Thymus (tissue), 11 donors: ENCODE data around the gene MAP3K7CL. TPM values are rescaled to one million over a fixed set of nuclear protein-coding genes. Genes with fewer than 3 reads are reported as not detected.

Experiments used
- DNase-seq, 9 donors: peaks; one replicate each; pipeline ENCODE4 v3.0.0-alpha.2; 2013; ENCODE audit warnings: low spot score in 9 of 9, low read depth in 6 of 9, missing footprints in 1 of 9
- H3K27ac ChIP-seq, 2 donors: one replicate each; pipeline ENCODE4 v1.5.1; 2013; ENCODE audit warnings: control low read depth in 1 of 2, low read depth in 1 of 2, low read length in 1 of 2, mild to moderate bottlenecking in 1 of 2, moderate library complexity in 1 of 2
- H3K27me3 ChIP-seq, 2 donors: one replicate each; pipeline ENCODE4 v1.5.1; 2013; ENCODE audit warnings: low read length in 1 of 2; ENCODE audit not compliant: control insufficient read depth in 2 of 2, insufficient read depth in 1 of 2
- H3K36me3 ChIP-seq, 2 donors: one replicate each; pipeline ENCODE4 v1.5.1; 2013; ENCODE audit warnings: low read length in 1 of 2, mild to moderate bottlenecking in 1 of 2, moderate library complexity in 1 of 2; ENCODE audit not compliant: control insufficient read depth in 2 of 2, insufficient read depth in 2 of 2
- H3K4me1 ChIP-seq, 2 donors: one replicate each; pipeline ENCODE4 v1.5.1; 2013; ENCODE audit warnings: low read length in 2 of 2; ENCODE audit not compliant: control insufficient read depth in 2 of 2, insufficient read depth in 2 of 2
- H3K4me3 ChIP-seq, 2 donors: one replicate each; pipeline ENCODE4 v1.5.1; 2013; ENCODE audit warnings: low read length in 2 of 2, control low read depth in 1 of 2, mild to moderate bottlenecking in 1 of 2
- H3K9me3 ChIP-seq, 2 donors: one replicate each; pipeline ENCODE4 v1.5.1; 2013; ENCODE audit warnings: low read length in 1 of 2, mild to moderate bottlenecking in 1 of 2; ENCODE audit not compliant: control insufficient read depth in 2 of 2, insufficient read depth in 1 of 2
- WGBS: extraction: QIAGEN DNeasy Blood & Tissue Kit; methylation state at CpG from one replicate; pipeline ENCODE4 v1.1.7; 2013; 5-methylcytosine and 5-hydroxymethylcytosine counted together
- polyA plus RNA-seq: library from polyadenylated mRNA; stranded (reverse); fragments of 200-250 nt; gene quantifications from one replicate; pipeline ENCODE4 v1.2.3, GENCODE V29; 2013
- total RNA-seq: library from RNA; stranded (reverse); fragments of 120-200 nt; gene quantifications from one replicate; pipeline ENCODE4 v1.2.4, GENCODE V29; 2013
- donor health status: healthy.

MAP3K7CL gene
- total and polyA plus RNA-seq, 2 donors: 1.7 to 14.2 TPM

GRCh38 chr21:29125191-29125590 lies 5.3 kb upstream of the MAP3K7CL start:
- no peaks in the 10 kb centered on the region for H3K27me3 ChIP-seq
- WGBS: 93% methylated on average over 1 of the region's 1 CpG

GRCh38 chr21:29125979-29126378 lies 4.5 kb upstream of the MAP3K7CL start:
- Histone ChIP-seq H3K27me3 (no peaks in the 10 kb centered on the region), H3K4me3 (no peak overlapping the region), H3K36me3 (no peaks in the 10 kb centered on the region), H3K9me3 (no peaks in the 10 kb centered on the region), H3K4me1 (no peaks in the 10 kb centered on the region), H3K27ac (no peak overlapping the region)
- DNase-seq: no peak
- 96% methylated on average over 3 of the region's 3 CpGs for WGBS

More at GRCh38 chr21:29125191-29125590, 5.3 kb upstream of the MAP3K7CL start:
- Histone ChIP-seq H3K9me3 (no peaks in the 10 kb centered on the region), H3K27ac (no peak overlapping the region), H3K4me1 (no peaks in the 10 kb centered on the region), H3K4me3 (no peak overlapping the region), H3K36me3 (no peaks in the 10 kb centered on the region)
- DNase-seq: no peak

GRCh38 chr21:29133241-29133640 lies 2.8 kb downstream of the MAP3K7CL start:
- DNase-seq: no peak
- no peak overlapping the region for H3K4me3 ChIP-seq
- WGBS: 97% methylated on average over 7 of the region's 7 CpGs
- H3K36me3 ChIP-seq: no peaks in the 10 kb centered on the region
- H3K9me3 ChIP-seq: no peaks in the 10 kb centered on the region
- no peaks in the 10 kb centered on the region for H3K27me3 ChIP-seq
- H3K4me1 ChIP-seq: no peaks in the 10 kb centered on the region
- H3K27ac ChIP-seq: no peak overlapping the region

- no peaks in the 10 kb centered on the region for H3K27me3 ChIP-seq
- H3K27ac ChIP-seq: no peak overlapping the region
- WGBS: 97% methylated on average over 5 of the region's 5 CpGs
- H3K4me3 ChIP-seq: no peak overlapping the region
- no peaks in the 10 kb centered on the region for H3K4me1 ChIP-seq
- H3K36me3 ChIP-seq: no peaks in the 10 kb centered on the region
- no peaks in the 10 kb centered on the region for H3K9me3 ChIP-seq
- no peak for DNase-seq
Measured at GRCh38 chr21:29133796-29134195, 3.4 kb downstream of the MAP3K7CL start.

- DNase-seq: no peak
- H3K27ac ChIP-seq: no peak overlapping the region
- no peak overlapping the region for H3K4me3 ChIP-seq
- no peaks in the 10 kb centered on the region for H3K4me1 ChIP-seq
- H3K9me3 ChIP-seq: no peaks in the 10 kb centered on the region
- H3K36me3 ChIP-seq: no peaks in the 10 kb centered on the region
- H3K27me3 ChIP-seq: no peaks in the 10 kb centered on the region
Measured at GRCh38 chr21:29135481-29135880, 5.0 kb downstream of the MAP3K7CL start.

- Histone ChIP-seq H3K4me3 (no peak overlapping the region), H3K27me3 (no peaks in the 10 kb centered on the region), H3K9me3 (no peaks in the 10 kb centered on the region), H3K4me1 (no peaks in the 10 kb centered on the region), H3K36me3 (no peaks in the 10 kb centered on the region), H3K27ac (no peak overlapping the region)
- 94% methylated on average over 1 of the region's 1 CpG for WGBS
- no peak for DNase-seq
Measured at GRCh38 chr21:29136033-29136432, 5.6 kb downstream of the MAP3K7CL start.

- Histone ChIP-seq H3K4me3 (no peak overlapping the region), H3K4me1 (peaks cover 3 to 26% of the 10 kb centered on the region in 2 donors), H3K27ac (peak overlapping the region; percentile 38 to 69), H3K9me3 (no peaks in the 10 kb centered on the region), H3K27me3 (no peaks in the 10 kb centered on the region), H3K36me3 (no peaks in the 10 kb centered on the region)
- WGBS: 82% methylated on average over 2 of the region's 2 CpGs
- DNase-seq: no peak
Measured at GRCh38 chr21:29144736-29145353, 14.4 kb downstream of the MAP3K7CL start.

- 34% methylated on average over 5 of the region's 5 CpGs for WGBS
- Histone ChIP-seq H3K36me3 (no peaks in the 10 kb centered on the region), H3K27ac (peak overlapping the region; percentile 69 to 75), H3K9me3 (no peaks in the 10 kb centered on the region), H3K4me3 (no peak overlapping the region), H3K4me1 (peaks cover 3 to 26% of the 10 kb centered on the region in 2 donors), H3K27me3 (no peaks in the 10 kb centered on the region)
- DNase-seq: no peak
Measured at GRCh38 chr21:29145354-29145782, 14.9 kb downstream of the MAP3K7CL start.

GRCh38 chr21:29145852-29146453 lies 15.5 kb downstream of the MAP3K7CL start:
- DNase-seq: no peak
- H3K9me3 ChIP-seq: no peaks in the 10 kb centered on the region
- no peaks in the 10 kb centered on the region for H3K36me3 ChIP-seq
- H3K4me3 ChIP-seq: no peak overlapping the region
- 36% methylated on average over 7 of the region's 7 CpGs for WGBS
- H3K27me3 ChIP-seq: no peaks in the 10 kb centered on the region
- H3K4me1 ChIP-seq: peaks cover 3 to 26% of the 10 kb centered on the region in 2 donors
- peak overlapping the region; percentile 59 to 69 for H3K27ac ChIP-seq
